Measurements from ENCODE around the gene BCLAF3.
A peak's percentile ranks its signal among the peaks of the same experiment; 100 is the strongest.

BCLAF3 gene

DNA sequence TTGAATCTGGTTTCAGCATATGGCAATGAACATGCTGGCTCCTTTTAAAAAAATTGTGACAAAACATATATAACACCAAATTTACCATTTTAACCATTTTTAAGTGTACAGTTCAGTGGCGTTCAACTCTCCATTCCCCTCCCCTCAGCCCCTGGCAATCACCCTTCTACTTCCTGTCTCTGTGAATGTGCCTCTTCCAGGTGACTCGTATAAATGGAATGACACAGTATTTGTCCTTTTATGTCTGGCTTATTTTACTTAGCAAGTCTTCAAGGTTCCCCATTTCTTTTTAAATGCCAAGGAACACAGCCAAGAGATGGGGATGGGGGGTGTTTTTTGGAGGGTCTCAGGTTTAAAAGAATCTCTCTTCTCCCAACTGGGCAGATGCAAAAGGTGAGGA, 35.4 kb upstream of the BCLAF3 start:
- no peak overlapping the region for H3K4me3 ChIP-seq (ENCODE audit: low read depth, low read length)
- peak; percentile 4 for DNase-seq (ENCODE audit: low read depth, low spot score)
- TF ChIP-seq, protein P1, sequence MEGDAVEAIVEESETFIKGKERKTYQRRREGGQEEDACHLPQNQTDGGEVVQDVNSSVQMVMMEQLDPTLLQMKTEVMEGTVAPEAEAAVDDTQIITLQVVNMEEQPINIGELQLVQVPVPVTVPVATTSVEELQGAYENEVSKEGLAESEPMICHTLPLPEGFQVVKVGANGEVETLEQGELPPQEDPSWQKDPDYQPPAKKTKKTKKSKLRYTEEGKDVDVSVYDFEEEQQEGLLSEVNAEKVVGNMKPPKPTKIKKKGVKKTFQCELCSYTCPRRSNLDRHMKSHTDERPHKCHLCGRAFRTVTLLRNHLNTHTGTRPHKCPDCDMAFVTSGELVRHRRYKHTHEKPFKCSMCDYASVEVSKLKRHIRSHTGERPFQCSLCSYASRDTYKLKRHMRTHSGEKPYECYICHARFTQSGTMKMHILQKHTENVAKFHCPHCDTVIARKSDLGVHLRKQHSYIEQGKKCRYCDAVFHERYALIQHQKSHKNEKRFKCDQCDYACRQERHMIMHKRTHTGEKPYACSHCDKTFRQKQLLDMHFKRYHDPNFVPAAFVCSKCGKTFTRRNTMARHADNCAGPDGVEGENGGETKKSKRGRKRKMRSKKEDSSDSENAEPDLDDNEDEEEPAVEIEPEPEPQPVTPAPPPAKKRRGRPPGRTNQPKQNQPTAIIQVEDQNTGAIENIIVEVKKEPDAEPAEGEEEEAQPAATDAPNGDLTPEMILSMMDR (IDR thresholded peaks at IDR 0.05; ENCODE audit: insufficient read depth, low read length, missing control alignments) = no peak
- ChIA-PET POLR2A (no interaction called here), CTCF (no interaction called here)

DNA sequence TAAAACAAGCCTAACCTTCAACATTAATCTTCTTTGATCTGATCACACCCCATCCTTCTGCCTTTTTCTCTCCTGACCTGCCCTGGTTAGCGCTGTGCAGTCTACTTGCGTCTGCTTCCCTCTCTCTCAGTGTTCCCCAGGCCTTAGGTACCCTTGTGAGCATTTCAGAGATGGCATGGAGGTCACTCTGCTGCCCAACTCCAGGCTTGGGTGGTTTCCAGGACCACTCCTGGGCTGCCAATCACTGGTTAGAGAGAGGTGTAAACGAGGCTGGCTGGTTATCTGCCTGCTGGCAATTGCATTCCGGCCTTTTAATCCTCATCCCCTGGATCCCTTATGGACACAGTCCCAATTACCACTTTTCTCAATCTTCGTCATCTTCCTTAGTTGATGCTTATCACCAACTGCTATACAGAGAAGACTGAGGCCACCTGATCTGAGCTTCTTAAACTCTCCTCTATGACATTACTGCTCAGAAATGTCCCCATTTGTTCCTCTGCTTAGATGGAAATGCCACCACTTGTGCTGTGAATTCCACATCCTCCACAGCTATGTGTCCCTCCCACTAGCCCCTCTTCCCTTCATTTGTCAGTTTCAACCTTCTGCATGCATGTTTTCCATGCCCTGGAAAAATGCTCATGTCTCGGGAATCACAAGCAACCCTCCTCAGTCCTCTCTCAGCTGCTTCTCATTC, 29.0 kb upstream of the BCLAF3 start:
- POLR2A ChIA-PET = no interaction called here
- TF ChIP-seq, protein P1 (IDR thresholded peaks at IDR 0.05; ENCODE audit: insufficient read depth, low read length, missing control alignments) = no peak
- CTCF ChIA-PET = no interaction called here
- no peak overlapping the region for H3K4me3 ChIP-seq (ENCODE audit: low read depth, low read length)
- no peak for DNase-seq (ENCODE audit: low read depth, low spot score)

DNA sequence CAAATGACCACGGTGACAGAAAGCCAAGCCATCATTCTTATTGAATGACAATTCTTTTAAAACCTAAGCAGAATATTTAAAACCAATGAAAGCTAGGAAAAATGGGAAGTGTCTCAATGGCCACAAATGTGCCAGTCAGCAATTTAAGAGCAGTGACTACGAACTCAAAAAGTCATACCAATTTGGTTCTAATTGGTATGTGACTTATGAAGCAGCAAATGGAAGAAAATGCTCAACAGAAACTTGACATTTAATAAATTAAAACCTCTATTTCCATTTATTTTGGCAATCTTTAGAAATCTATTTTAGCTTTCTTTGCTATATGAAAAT, 25.7 kb upstream of the BCLAF3 start:
- CTCF ChIA-PET = interaction anchor here (1.5 kb wide), 1 partner anchor 25 kb away, joined by 6 read pairs; the partner anchor contains the start of gene BCLAF3
- POLR2A ChIA-PET = no interaction called here
- H3K4me3 ChIP-seq (ENCODE audit: low read depth, low read length) = no peak overlapping the region
- TF ChIP-seq, protein P1 (IDR thresholded peaks at IDR 0.05; ENCODE audit: insufficient read depth, low read length, missing control alignments) = no peak
- DNase-seq (ENCODE audit: low read depth, low spot score) = no peak

DNA sequence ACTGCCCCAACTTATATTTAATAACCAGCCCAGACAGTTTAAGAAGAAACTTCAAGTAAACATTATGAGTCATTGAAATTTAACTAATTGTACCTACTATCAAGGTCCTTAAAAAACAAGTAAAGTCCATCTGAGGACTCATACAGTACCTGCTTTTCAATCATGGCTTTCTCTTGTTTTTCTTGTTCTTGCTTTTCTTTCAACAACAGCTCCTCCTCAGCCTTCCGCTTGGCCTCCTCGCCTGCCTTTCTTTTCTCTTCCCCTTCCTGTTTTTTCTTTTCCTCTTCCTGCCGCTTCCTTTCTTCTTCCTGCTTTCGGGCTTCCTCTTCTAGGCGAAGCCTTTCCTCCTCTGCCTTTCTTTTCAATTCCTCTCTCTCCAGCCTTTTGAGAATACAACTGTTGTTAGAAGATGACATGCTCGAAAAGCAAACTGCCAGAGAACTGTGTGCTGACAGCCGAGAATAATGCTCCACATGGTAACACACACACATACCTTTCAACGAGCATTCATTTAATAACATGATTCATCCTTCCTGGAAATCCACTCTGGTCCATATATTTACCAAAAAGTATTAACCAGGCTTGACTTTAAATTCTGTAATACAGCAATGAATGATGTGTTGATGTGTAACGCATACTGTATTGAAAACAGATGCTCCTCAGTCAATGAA, 25.2 kb upstream of the BCLAF3 start:
- ChIA-PET CTCF (no interaction called here), POLR2A (no interaction called here)
- DNase-seq (ENCODE audit: low read depth, low spot score) = no peak
- TF ChIP-seq, protein P1 (IDR thresholded peaks at IDR 0.05; ENCODE audit: insufficient read depth, low read length, missing control alignments) = no peak
- H3K4me3 ChIP-seq (ENCODE audit: low read depth, low read length) = no peak overlapping the region

DNA sequence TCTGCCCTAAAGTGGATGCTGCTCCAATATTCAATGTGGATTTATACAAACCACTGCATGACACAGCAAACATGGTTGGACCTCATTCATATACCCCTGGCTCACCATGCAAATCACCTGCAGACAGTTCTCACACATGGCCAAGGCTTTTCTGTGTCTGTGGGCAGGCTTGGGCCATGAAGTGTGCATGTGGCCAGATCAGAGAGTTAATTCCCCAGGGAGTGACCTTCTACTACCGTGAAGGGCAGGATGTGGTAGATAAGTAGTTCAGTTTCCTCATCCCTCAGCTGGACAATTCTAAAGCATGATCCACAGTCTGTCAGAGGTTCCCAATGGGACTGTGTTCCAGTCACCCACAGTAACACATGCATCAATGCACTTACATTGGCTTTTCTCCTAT, 24.6 kb upstream of the BCLAF3 start:
- ChIA-PET POLR2A (no interaction called here), CTCF (no interaction called here)
- no peak overlapping the region for H3K4me3 ChIP-seq (ENCODE audit: low read depth, low read length)
- no peak for DNase-seq (ENCODE audit: low read depth, low spot score)
- TF ChIP-seq, protein P1 (IDR thresholded peaks at IDR 0.05; ENCODE audit: insufficient read depth, low read length, missing control alignments) = no peak

DNA sequence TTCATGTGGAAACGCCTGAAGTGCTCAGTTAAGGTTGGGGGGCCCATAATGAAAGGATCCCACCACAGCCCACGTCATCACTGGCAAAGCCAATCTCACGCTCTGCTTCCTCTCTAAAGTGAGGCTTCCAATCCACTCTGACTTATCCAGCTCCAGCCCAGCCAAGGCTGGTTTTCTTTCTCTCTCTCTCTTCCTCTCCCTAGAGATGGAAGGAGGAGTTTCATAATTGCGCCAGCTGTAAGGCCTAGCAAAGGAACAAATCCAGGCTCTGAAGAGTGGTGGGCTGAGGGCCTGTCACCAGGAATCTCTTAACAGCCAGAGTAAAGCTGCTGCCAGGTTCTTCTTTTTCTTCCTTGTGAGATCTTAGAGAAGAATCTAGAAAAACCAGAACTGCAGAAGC, 20.7 kb upstream of the BCLAF3 start:
- no peak for DNase-seq (ENCODE audit: low read depth, low spot score)
- H3K4me3 ChIP-seq (ENCODE audit: low read depth, low read length) = no peak overlapping the region
- POLR2A ChIA-PET = no interaction called here
- TF ChIP-seq, protein P1 (IDR thresholded peaks at IDR 0.05; ENCODE audit: insufficient read depth, low read length, missing control alignments) = no peak
- CTCF ChIA-PET = interaction anchor here (1.7 kb wide), 1 partner anchor 20 kb away, joined by 5 read pairs; no protein-coding TSS in a partner anchor
